H1 (cell line): ENCODE measurements around the gene BRIP1. TPM values are rescaled to one million over a fixed set of nuclear protein-coding genes. Genes with fewer than 3 reads are reported as not detected.

Source experiments
- CTCF ChIA-PET: fragments of 300-600 bp; sonication (Branson Sonifier 250); formaldehyde crosslinking; loops from one replicate; lab custom pipeline; 2021; ENCODE audit not compliant: partially characterized antibody; lab: Charles Lee
- POLR2A ChIA-PET: fragments of 300-600 bp; sonication (Branson Sonifier 250); formaldehyde crosslinking; loops from one replicate; lab custom pipeline; 2021; ENCODE audit warnings: inconsistent platforms; ENCODE audit not compliant: partially characterized antibody; lab: Charles Lee
- DNase-seq, 2 experiments: peaks; one replicate each; pipeline versions ENCODE4 v3.0.0 to v3.0.0-alpha.2; 2010 to 2022; ENCODE audit warnings: low spot score in 2 of 2, low read depth in 1 of 2, mixed read lengths in 1 of 2
- FAIRE-seq: peaks from 2 replicates; lab custom pipeline; 2011; peaks lifted over from hg19 to GRCh38; lab: Jason Lieb, UNC
- H2AFZ ChIP-seq: 2 replicates; pipeline ENCODE4 v1.8.1; 2012; ENCODE audit warnings: low read length, inconsistent platforms
- H2AK5ac ChIP-seq: 2 replicates; pipeline ENCODE4 v1.6.1; 2013; ENCODE audit warnings: low read depth, low read length
- H2BK120ac ChIP-seq: replicated peaks from 2 replicates; pipeline ENCODE3; 2013; ENCODE audit warnings: low read depth, low read length, inconsistent platforms
- H2BK12ac ChIP-seq: 2 replicates; pipeline ENCODE4 v1.6.1; 2013; ENCODE audit warnings: low read depth, low read length
- H2BK15ac ChIP-seq: 2 replicates; pipeline ENCODE4 v1.6.1; 2013; ENCODE audit warnings: low read length
- H2BK20ac ChIP-seq: 2 replicates; pipeline ENCODE4 v1.6.1; 2013; ENCODE audit warnings: low read length
- H2BK5ac ChIP-seq: 2 replicates; pipeline ENCODE4 v1.6.1; 2013; ENCODE audit warnings: low read depth, low read length
- H3K14ac ChIP-seq: 2 replicates; pipeline ENCODE4 v1.6.1; 2013; ENCODE audit warnings: inconsistent platforms; ENCODE audit not compliant: insufficient read length
- H3K18ac ChIP-seq: 2 replicates; pipeline ENCODE4 v1.6.1; 2013; ENCODE audit warnings: low read length; ENCODE audit errors: extremely low read depth
- H3K23ac ChIP-seq: 2 replicates; pipeline ENCODE4 v1.6.1; 2013; ENCODE audit warnings: inconsistent platforms; ENCODE audit not compliant: insufficient read length
- H3K23me2 ChIP-seq: 2 replicates; pipeline ENCODE4 v1.6.1; 2013; ENCODE audit warnings: low read depth, low read length
- H3K27ac ChIP-seq: 2 replicates; pipeline ENCODE4 v1.6.1; 2011; ENCODE audit warnings: low read depth, low read length, inconsistent platforms
- H3K27me3 ChIP-seq, 4 experiments: replicated peaks in 1 of 4; 1 replicate in 1 of 4; 2 replicates in 3 of 4; pipeline versions ENCODE4 v1.6.1 to v1.8.1; 2011 to 2013; ENCODE audit warnings: low read length in 3 of 4, mild to moderate bottlenecking in 3 of 4, inconsistent platforms in 2 of 4, mixed read lengths in 2 of 4, moderate library complexity in 1 of 4; ENCODE audit not compliant: control insufficient read depth in 3 of 4, insufficient read depth in 3 of 4; ENCODE audit errors: extremely low read depth in 1 of 4
- H3K36me3 ChIP-seq, 4 experiments: 2 replicates each; pipeline versions ENCODE4 v1.6.1 to v1.8.1; 2011 to 2013; ENCODE audit warnings: mild to moderate bottlenecking in 4 of 4, low read length in 3 of 4, moderate library complexity in 2 of 4, control low read depth in 1 of 4, inconsistent platforms in 1 of 4; ENCODE audit not compliant: insufficient read depth in 4 of 4, control insufficient read depth in 2 of 4
- H3K4ac ChIP-seq: replicated peaks from 2 replicates; pipeline ENCODE3; 2013; ENCODE audit warnings: low read length, low read depth, mixed read lengths, inconsistent platforms; ENCODE audit not compliant: insufficient read length
- H3K4me1 ChIP-seq, 4 experiments: replicated peaks in 1 of 4; 1 replicate in 1 of 4; 2 replicates in 3 of 4; pipeline versions ENCODE4 v1.6.1 to v1.8.1; 2011 to 2013; ENCODE audit warnings: low read length in 3 of 4, inconsistent platforms in 2 of 4, mixed read lengths in 1 of 4; ENCODE audit not compliant: insufficient read depth in 4 of 4, control insufficient read depth in 3 of 4
- H3K4me2 ChIP-seq, 2 experiments: 2 replicates each; pipeline versions ENCODE4 v1.6.1 to v1.8.1; 2011 to 2013; ENCODE audit warnings: low read depth in 2 of 2, low read length in 2 of 2, control low read depth in 1 of 2, inconsistent platforms in 1 of 2, mild to moderate bottlenecking in 1 of 2; ENCODE audit not compliant: insufficient read depth in 1 of 2
- H3K4me3 ChIP-seq, 4 experiments: fragments of 200-600, 300-600 bp in 1 of 4; sonication (generic), shearing (Covaris generic), sonication (Bioruptor Twin) in 1 of 4; 2 replicates each; pipeline versions ENCODE4 v1.5.1 to v1.8.1; 2011 to 2016; ENCODE audit warnings: low read length in 4 of 4, low read depth in 3 of 4, control low read depth in 2 of 4, inconsistent platforms in 2 of 4, mild to moderate bottlenecking in 2 of 4, mixed read lengths in 1 of 4, moderate library complexity in 1 of 4; ENCODE audit not compliant: insufficient read depth in 2 of 4; ENCODE audit errors: extremely low read depth in 1 of 4
- H3K56ac ChIP-seq: replicated peaks from 2 replicates; pipeline ENCODE3; 2013; ENCODE audit warnings: low read depth, mild to moderate bottlenecking, mixed read lengths, low read length, inconsistent platforms; ENCODE audit not compliant: insufficient read length
- H3K79me1 ChIP-seq: 2 replicates; pipeline ENCODE4 v1.6.1; 2013; ENCODE audit warnings: low read depth, low read length, control low read depth
- H3K79me2 ChIP-seq, 2 experiments: 2 replicates each; pipeline versions ENCODE4 v1.6.1 to v1.8.1; 2012 to 2013; ENCODE audit warnings: low read length in 2 of 2, mild to moderate bottlenecking in 2 of 2, inconsistent platforms in 1 of 2; ENCODE audit not compliant: insufficient read depth in 2 of 2, control insufficient read depth in 1 of 2
- H3K9ac ChIP-seq, 4 experiments: replicated peaks in 1 of 4; 1 replicate in 1 of 4; 2 replicates in 3 of 4; pipeline versions ENCODE4 v1.6.1 to v1.8.1; 2011 to 2013; ENCODE audit warnings: low read depth in 3 of 4, low read length in 3 of 4, control low read depth in 2 of 4, mild to moderate bottlenecking in 2 of 4, moderate library complexity in 2 of 4, inconsistent platforms in 1 of 4; ENCODE audit errors: extremely low read depth in 1 of 4
- H3K9me3 ChIP-seq, 2 experiments: 2 replicates each; pipeline versions ENCODE4 v1.6.1 to v1.8.1; 2012 to 2013; ENCODE audit warnings: mild to moderate bottlenecking in 2 of 2, moderate library complexity in 2 of 2, control low read depth in 1 of 2, inconsistent platforms in 1 of 2, low read depth in 1 of 2, low read length in 1 of 2, mixed read lengths in 1 of 2; ENCODE audit not compliant: insufficient read depth in 2 of 2
- H4K20me1 ChIP-seq, 2 experiments: replicated peaks in 1 of 2; 2 replicates each; pipeline versions ENCODE3 to v1.8.1; 2011 to 2013; ENCODE audit warnings: inconsistent platforms in 2 of 2, low read length in 2 of 2, mild to moderate bottlenecking in 1 of 2; ENCODE audit not compliant: insufficient read depth in 2 of 2, control insufficient read depth in 1 of 2
- H4K5ac ChIP-seq: 2 replicates; pipeline ENCODE4 v1.6.1; 2013; ENCODE audit warnings: low read length, low read depth, mixed read lengths, inconsistent platforms; ENCODE audit not compliant: insufficient read length
- H4K8ac ChIP-seq: 2 replicates; pipeline ENCODE4 v1.8.0; 2013; ENCODE audit warnings: mild to moderate bottlenecking, moderate library complexity, low read length, inconsistent platforms; ENCODE audit not compliant: insufficient read depth; ENCODE audit errors: extremely low read depth
- H4K91ac ChIP-seq: replicated peaks from 2 replicates; pipeline ENCODE3; 2013; ENCODE audit warnings: low read length, mixed read lengths, inconsistent platforms; ENCODE audit not compliant: insufficient read length
- CBX5 ChIP-seq: fragments of 300-800, 300-1000 bp; sonication (generic); IDR thresholded peaks from 2 replicates; pipeline ENCODE4 v1.7.1; 2016; ENCODE audit warnings: antibody characterized with exemption, low read length, low read depth
- CBX8 ChIP-seq: fragments of 300-800, 300-1000 bp; sonication (generic); IDR thresholded peaks from 2 replicates; pipeline ENCODE4 v1.7.1; 2016; ENCODE audit warnings: low read depth, low read length, borderline replicate concordance
- CHD2 ChIP-seq: IDR thresholded peaks from 2 replicates; pipeline ENCODE4 v1.6.1; 2012; ENCODE audit warnings: low read length, improper control_type of control experiment
- GABPA ChIP-seq: IDR thresholded peaks from 2 replicates; pipeline ENCODE4 v1.6.1; 2011; ENCODE audit warnings: mild to moderate bottlenecking, low read length, moderate library complexity, borderline replicate concordance; ENCODE audit not compliant: insufficient read depth
- GTF2F1 ChIP-seq: IDR thresholded peaks from 2 replicates; pipeline ENCODE4 v1.6.1; 2012; ENCODE audit warnings: low read depth, low read length, improper control_type of control experiment, borderline replicate concordance
- JUND ChIP-seq: IDR thresholded peaks from 2 replicates; pipeline ENCODE4 v1.6.1; 2011; ENCODE audit warnings: mild to moderate bottlenecking, improper control_type of control experiment, low read length
- KDM1A ChIP-seq: fragments of 200-600, 300-600 bp; sonication (generic); IDR thresholded peaks from 2 replicates; pipeline ENCODE4 v1.7.1; 2016; ENCODE audit warnings: mild to moderate bottlenecking, low read length, borderline replicate concordance
- POLR2AphosphoS5 ChIP-seq: IDR thresholded peaks from 2 replicates; pipeline ENCODE4 v1.6.1; 2011; ENCODE audit warnings: low read depth, low read length
- RNF2 ChIP-seq: fragments of 200-900, 300-1000 bp; sonication (generic); IDR thresholded peaks from 2 replicates; pipeline ENCODE4 v1.7.1; 2016; ENCODE audit warnings: borderline replicate concordance, low read depth, mild to moderate bottlenecking, antibody characterized with exemption, low read length; ENCODE audit not compliant: poor library complexity, severe bottlenecking; ENCODE audit errors: missing control alignments
- SAP30 ChIP-seq: fragments of 300-600 bp; sonication (generic); IDR thresholded peaks from 2 replicates; pipeline ENCODE4 v1.7.1; 2012; ENCODE audit warnings: low read length, moderate library complexity, mild to moderate bottlenecking, inconsistent platforms; ENCODE audit not compliant: insufficient read depth, insufficient replicate concordance
- SIX5 ChIP-seq: IDR thresholded peaks from 2 replicates; pipeline ENCODE4 v1.6.1; 2011; ENCODE audit warnings: mild to moderate bottlenecking, low read depth, low read length
- TAF7 ChIP-seq: optimal IDR thresholded peaks from 2 replicates; pipeline ENCODE3; 2011; ENCODE audit warnings: low read depth, mild to moderate bottlenecking, inconsistent platforms, low read length, moderate library complexity, borderline replicate concordance
- TEAD4 ChIP-seq: IDR thresholded peaks from 2 replicates; pipeline ENCODE4 v1.6.1; 2012; ENCODE audit warnings: low read depth, low read length, inconsistent platforms, mixed read lengths
- WGBS, 2 experiments: shearing (Covaris generic) in 1 of 2; methylation state at CpG; one replicate each; pipeline versions ENCODE4 v1.1.6 to v1.1.7; 2013 to 2015; ENCODE audit warnings: low lambda C conversion rate in 2 of 2, mixed read lengths in 2 of 2, inconsistent platforms in 1 of 2, low coverage in 1 of 2, missing lambda C conversion rate in 1 of 2; ENCODE audit not compliant: insufficient replicate concordance in 2 of 2, insufficient coverage in 1 of 2, insufficient read length in 1 of 2; ENCODE audit errors: extremely low coverage in 1 of 2, missing lambda C conversion rate in 1 of 2; 5-methylcytosine and 5-hydroxymethylcytosine counted together
- polyA plus RNA-seq, 7 experiments: library from polyadenylated mRNA; depleted of rRNA in 3 of 7; stranded (reverse) in 5 of 7; unstranded in 2 of 7; fragments of >200 nt in 5 of 7; fragments of 200-250 nt in 2 of 7; gene quantifications; 1 replicate in 5 of 7; 2 replicates in 1 of 7; 4 replicates in 1 of 7; pipeline versions ENCODE4 v1.2.1 to v1.2.3, GENCODE V29; 2011 to 2013; ENCODE audit warnings: missing spikeins in 2 of 7, mixed read lengths in 2 of 7
- total RNA-seq: library from RNA; stranded (reverse); fragmentation: NEBNext Ultra II Directional; extraction: Animal tissue kit (Norgen Biotek cat#: 25700); gene quantifications from 2 replicates; pipeline ENCODE4 v1.2.1, GENCODE V29; 2021
- TF ChIP-seq, protein P1 (sequence below): IDR thresholded peaks from 2 replicates; pipeline ENCODE4 v1.6.1; 2012; ENCODE audit warnings: inconsistent platforms

Gene BRIP1
- total and polyA plus RNA-seq, 2 of the 8 experiments (the other 6 are each of a cell fraction or from before 2014, with no cell fraction given) = 5.8 to 19.2 TPM

GRCh38 chr17:61756561-61756960 is 106.8 kb downstream of the BRIP1 start:
- H3K18ac ChIP-seq = no peak overlapping the region
- H2AK5ac ChIP-seq = no peak overlapping the region
- H2AFZ ChIP-seq = no peak overlapping the region
- H3K23me2 ChIP-seq = no peaks in the 10 kb centered on the region
- no peak overlapping the region for H3K4me2 ChIP-seq
- FAIRE-seq (no peak), DNase-seq (no peak)
- no peak overlapping the region for H4K8ac ChIP-seq
- H3K27me3 ChIP-seq = no peaks in the 10 kb centered on the region
- peaks cover 0 to 2% of the 10 kb centered on the region in 2 experiments for H4K20me1 ChIP-seq
- no peaks in the 10 kb centered on the region for H3K4me1 ChIP-seq
- WGBS, 2 experiments = 94% methylated on average over 1 of the region's 1 CpG; no CpG with 5 or more reads in 1 of the 2 experiments
- no peaks in the 10 kb centered on the region for H3K79me2 ChIP-seq
- H3K36me3 ChIP-seq = no peaks in the 10 kb centered on the region; a peak in 1 of 8 replicates
- no peak overlapping the region for H2BK12ac ChIP-seq
- CTCF ChIA-PET = no interaction called here
- H2BK15ac ChIP-seq = no peak overlapping the region
- H2BK120ac ChIP-seq = no peak overlapping the region
- no peak overlapping the region for H4K5ac ChIP-seq
- H3K79me1 ChIP-seq = no peaks in the 10 kb centered on the region
- no peak overlapping the region for H4K91ac ChIP-seq
- no peak overlapping the region for H3K23ac ChIP-seq
- H2BK20ac ChIP-seq = no peak overlapping the region
- H3K4me3 ChIP-seq = no peak overlapping the region
- H2BK5ac ChIP-seq = no peak overlapping the region
- no peak overlapping the region for H3K56ac ChIP-seq
- H3K14ac ChIP-seq = no peak overlapping the region
- no peak overlapping the region for H3K27ac ChIP-seq
- no peak overlapping the region for H3K4ac ChIP-seq
- POLR2A ChIA-PET = interaction anchor here (0.7 kb wide), 1 partner anchor 8 kb away, joined by 4 read pairs; no protein-coding TSS in a partner anchor
- H3K9me3 ChIP-seq = no peaks in the 10 kb centered on the region
- no peak overlapping the region for H3K9ac ChIP-seq
- no peak for TF ChIP-seq KDM1A
- TF ChIP-seq, protein P1, sequence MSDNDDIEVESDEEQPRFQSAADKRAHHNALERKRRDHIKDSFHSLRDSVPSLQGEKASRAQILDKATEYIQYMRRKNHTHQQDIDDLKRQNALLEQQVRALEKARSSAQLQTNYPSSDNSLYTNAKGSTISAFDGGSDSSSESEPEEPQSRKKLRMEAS = no peak
- no peak for TF ChIP-seq CBX8
- no peak for TF ChIP-seq CHD2
- TF ChIP-seq RNF2 = no peak
- no peak for TF ChIP-seq TAF7
- TF ChIP-seq POLR2AphosphoS5 = no peak
- no peak for TF ChIP-seq GABPA
- TF ChIP-seq JUND = no peak
- no peak for TF ChIP-seq CBX5
- TF ChIP-seq GTF2F1 = no peak
- no peak for TF ChIP-seq TEAD4
- TF ChIP-seq SIX5 = no peak
- no peak for TF ChIP-seq SAP30
